Measurements from ENCODE around the gene HOOK2.

The HOOK2 gene

GRCh38 chr19:12793290-12794195 is 18.2 kb upstream of the HOOK2 start:
- peak; percentile 98 for DNase-seq

- DNase-seq: no peak
Observed at GRCh38 chr19:12792853-12793289, 17.5 kb upstream of the HOOK2 start.

GRCh38 chr19:12792051-12792852 is 16.9 kb upstream of the HOOK2 start:
- DNase-seq: peak; percentile 80

GRCh38 chr19:12791345-12792050 is 16.1 kb upstream of the HOOK2 start, which contains the start of gene JUNB:
TSS of gene JUNB (plus strand) at chr19:12791486. CDS start at chr19:12791772, 286 bp downstream.
- DNase-seq: peak; percentile 100

GRCh38 chr19:12790628-12791344 is 15.4 kb upstream of the HOOK2 start:
- peak; percentile 42 for DNase-seq

- DNase-seq: peak; percentile 99
Observed at GRCh38 chr19:12789904-12790619, 14.7 kb upstream of the HOOK2 start.

GRCh38 chr19:12789098-12789903 is 13.9 kb upstream of the HOOK2 start:
- DNase-seq: no peak

- peak; percentile 97 for DNase-seq
Observed at GRCh38 chr19:12788682-12789097, 13.3 kb upstream of the HOOK2 start.

- no peak for DNase-seq
Observed at GRCh38 chr19:12788042-12788681, 12.8 kb upstream of the HOOK2 start.

GRCh38 chr19:12787458-12787857 is 12.1 kb upstream of the HOOK2 start:
- DNase-seq: no peak

- peak; percentile 35 for DNase-seq
Observed at GRCh38 chr19:12786952-12787351, 11.6 kb upstream of the HOOK2 start.

- peak; percentile 92 for DNase-seq
Observed at GRCh38 chr19:12786141-12786870, 11.0 kb upstream of the HOOK2 start.

- peak; percentile 64 for DNase-seq
Observed at GRCh38 chr19:12785431-12786031, 10.2 kb upstream of the HOOK2 start.

GRCh38 chr19:12784871-12785430 is 9.6 kb upstream of the HOOK2 start:
- peak; percentile 25 for DNase-seq

- DNase-seq: no peak
Observed at GRCh38 chr19:12784394-12784870, 9.1 kb upstream of the HOOK2 start.

GRCh38 chr19:12783849-12784393 is 8.6 kb upstream of the HOOK2 start:
- no peak for DNase-seq

- DNase-seq: peak; percentile 41
Observed at GRCh38 chr19:12783291-12783848, 8.0 kb upstream of the HOOK2 start.
